HL-60/S4 treated with phorbol 12-myristate 13-acetate at 8.2 ng/mL for 4 days and 3 days (cell line): ENCODE results near the gene CRIM1.

ENCODE experiments used
- in situ Hi-C: fragments of 300-500 bp; cut with MboI; formaldehyde crosslinking; loops from 2 replicates; pipeline ENCODE4 v1.15.0; 2022; ENCODE audit warnings: low sequenced_read_pairs

CRIM1 gene

GRCh38 chr2:36540986-36541754, 185.6 kb downstream of the CRIM1 start:
- in situ Hi-C loops: no loop called here

- in situ Hi-C loops: no loop called here
These were observed 186.5 kb downstream of the CRIM1 start for GRCh38 chr2:36541891-36542595.

- in situ Hi-C loops: no loop called here
These were observed 189.2 kb downstream of the CRIM1 start for GRCh38 chr2:36544638-36545338.

GRCh38 chr2:36545871-36546416, 190.4 kb downstream of the CRIM1 start:
- in situ Hi-C loops: no loop called here

- in situ Hi-C loops: no loop called here
These were observed 192.3 kb downstream of the CRIM1 start for GRCh38 chr2:36547906-36548305.

- in situ Hi-C loops: no loop called here
These were observed 193.6 kb downstream of the CRIM1 start for GRCh38 chr2:36549165-36549574.

GRCh38 chr2:36550006-36550405, 194.4 kb downstream of the CRIM1 start:
- in situ Hi-C loops: no loop called here

GRCh38 chr2:36553683-36554082, 198.1 kb downstream of the CRIM1 start:
- in situ Hi-C loops: no loop called here

GRCh38 chr2:36554531-36554930, 199.0 kb downstream of the CRIM1 start:
- in situ Hi-C loops: no loop called here

- in situ Hi-C loops: no loop called here
These were observed 200.2 kb downstream of the CRIM1 start for GRCh38 chr2:36555789-36556188.

GRCh38 chr2:36556842-36557241, 201.3 kb downstream of the CRIM1 start:
- in situ Hi-C loops: no loop called here

GRCh38 chr2:36559221-36559942, 203.8 kb downstream of the CRIM1 start:
- in situ Hi-C loops: no loop called here

GRCh38 chr2:36560726-36561125, 205.1 kb downstream of the CRIM1 start:
- in situ Hi-C loops: no loop called here

- in situ Hi-C loops: no loop called here
These were observed 205.8 kb downstream of the CRIM1 start for GRCh38 chr2:36561237-36561944.

- in situ Hi-C loops: no loop called here
These were observed 206.7 kb downstream of the CRIM1 start for GRCh38 chr2:36562240-36562639.

GRCh38 chr2:36562973-36563532, 207.5 kb downstream of the CRIM1 start:
- in situ Hi-C loops: no loop called here

- in situ Hi-C loops: no loop called here
These were observed 208.9 kb downstream of the CRIM1 start for GRCh38 chr2:36564377-36564930.

GRCh38 chr2:36565712-36566111, 210.1 kb downstream of the CRIM1 start:
- in situ Hi-C loops: no loop called here

- in situ Hi-C loops: no loop called here
These were observed 211.3 kb downstream of the CRIM1 start for GRCh38 chr2:36566887-36567286.
